HG03469 (cell line): ENCODE measurements around the gene CHST3.
"Not testable (repeated sequence)": the region's sequence is repeated elsewhere in the genome, so short reads cannot be mapped to it uniquely, and the experiment has no call there.

ENCODE experiments used
- ATAC-seq: cut with Tn5 transposase; IDR thresholded peaks from one replicate; pipeline ENCODE4 v1.9.1; 2021; ENCODE audit warnings: mild to moderate bottlenecking, moderate library complexity, moderate number of reproducible peaks; ENCODE audit not compliant: unreplicated experiment

CHST3 gene

DNA sequence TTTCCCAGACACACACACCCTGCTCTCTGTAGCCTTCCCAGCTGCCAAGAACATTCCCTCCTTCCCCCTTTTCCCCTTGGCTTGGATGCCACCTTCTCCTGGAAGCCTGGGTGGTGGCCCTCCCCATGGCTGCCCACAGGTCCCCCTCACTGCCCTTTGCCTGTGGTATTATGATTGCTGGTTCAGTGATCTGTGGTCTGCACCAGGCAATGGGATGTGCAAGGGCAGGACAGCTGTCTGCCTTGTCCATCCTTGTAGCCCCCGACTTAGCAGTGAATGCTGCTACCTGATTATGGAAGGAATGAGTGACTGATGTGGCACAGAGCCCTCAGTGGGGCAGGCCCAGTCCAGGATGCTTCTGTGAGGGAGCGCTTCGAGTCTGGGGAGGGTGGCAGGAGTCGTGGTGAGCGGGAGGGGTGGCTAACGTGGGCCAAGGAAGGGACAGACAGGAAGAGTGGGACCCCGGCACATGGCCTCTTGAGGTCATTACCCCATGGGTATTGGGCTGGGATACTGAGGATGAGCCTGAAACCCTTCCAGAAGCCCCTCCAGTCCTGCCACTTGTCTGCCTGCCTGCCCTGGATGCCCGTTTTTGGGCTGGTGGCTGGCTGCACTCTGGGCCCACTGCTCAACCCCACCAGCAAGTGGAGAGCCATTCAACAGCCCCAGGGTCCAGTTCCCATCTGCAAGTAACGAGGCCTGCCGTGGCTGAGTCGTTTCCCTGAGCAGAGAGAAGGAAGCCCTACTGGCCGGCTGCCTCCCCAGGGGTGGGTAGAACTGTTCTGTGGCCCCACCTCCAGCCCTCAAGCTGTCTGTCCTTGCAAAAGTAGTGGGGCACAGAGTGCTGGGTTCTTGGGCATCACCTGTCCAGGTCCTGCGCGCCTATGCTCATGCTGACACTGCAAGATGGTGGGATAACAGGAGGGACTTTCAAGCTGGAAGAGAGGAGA, 8.8 kb downstream of the CHST3 start:
- no peak for ATAC-seq

DNA sequence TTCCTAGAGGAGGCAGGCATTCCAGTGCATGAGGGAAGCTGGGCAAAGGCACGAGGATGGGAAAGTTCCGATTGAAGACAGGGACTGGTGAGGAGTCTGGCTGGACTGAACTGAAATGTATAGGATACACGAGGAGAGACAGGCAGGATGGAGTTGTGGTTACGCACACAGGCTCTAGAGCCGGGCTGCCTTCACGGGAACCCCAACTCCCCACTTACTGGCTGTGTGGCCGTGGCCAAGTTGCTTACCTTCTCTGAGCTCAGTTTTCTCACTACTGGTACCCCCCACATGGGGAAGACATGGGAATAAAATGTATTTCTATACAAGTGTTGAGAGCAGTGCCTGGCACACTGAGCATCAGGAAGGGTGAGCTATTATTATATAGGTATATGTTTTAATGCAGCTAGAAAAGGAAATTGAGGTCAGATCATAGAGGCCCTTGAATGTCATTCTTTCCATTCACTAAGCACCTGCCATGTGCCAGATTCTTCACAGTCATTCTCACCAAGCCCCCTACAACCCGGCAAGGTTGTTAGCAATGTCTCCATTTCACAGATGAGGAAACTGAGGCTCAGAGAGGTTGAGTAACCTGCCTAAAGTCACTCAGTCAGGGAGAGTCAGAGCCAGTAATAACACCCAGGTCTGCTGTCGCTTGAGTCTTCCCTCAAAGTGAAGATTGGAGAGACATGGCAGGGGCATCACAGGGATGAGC, 9.7 kb downstream of the CHST3 start:
- no peak for ATAC-seq

DNA sequence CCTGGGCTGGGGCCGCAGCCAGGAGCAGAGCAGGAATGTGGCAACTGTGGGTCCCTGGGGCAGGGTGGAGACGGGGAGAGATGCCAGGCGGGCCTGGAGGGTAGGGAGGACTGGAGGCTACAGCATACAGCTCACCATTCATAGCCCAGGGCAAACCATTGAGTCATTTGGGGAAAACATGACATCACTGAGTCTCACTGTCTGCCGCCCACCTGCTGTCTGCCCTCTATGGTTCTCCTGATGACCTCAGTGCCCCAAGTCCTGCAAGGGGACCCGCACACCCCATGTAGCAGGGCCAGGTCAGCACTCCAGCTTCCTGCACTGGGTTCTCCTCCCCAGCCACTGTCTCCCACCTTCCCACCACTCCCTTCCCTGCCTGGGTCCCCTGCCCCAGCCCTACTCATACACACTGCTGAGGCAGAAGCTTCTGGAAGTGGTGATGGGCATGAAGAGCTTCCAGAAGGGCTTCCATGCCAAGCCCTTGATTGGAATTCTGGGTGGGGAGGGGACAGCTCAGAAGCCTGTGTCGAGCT, 10.4 kb downstream of the CHST3 start:
- ATAC-seq, result no peak

DNA sequence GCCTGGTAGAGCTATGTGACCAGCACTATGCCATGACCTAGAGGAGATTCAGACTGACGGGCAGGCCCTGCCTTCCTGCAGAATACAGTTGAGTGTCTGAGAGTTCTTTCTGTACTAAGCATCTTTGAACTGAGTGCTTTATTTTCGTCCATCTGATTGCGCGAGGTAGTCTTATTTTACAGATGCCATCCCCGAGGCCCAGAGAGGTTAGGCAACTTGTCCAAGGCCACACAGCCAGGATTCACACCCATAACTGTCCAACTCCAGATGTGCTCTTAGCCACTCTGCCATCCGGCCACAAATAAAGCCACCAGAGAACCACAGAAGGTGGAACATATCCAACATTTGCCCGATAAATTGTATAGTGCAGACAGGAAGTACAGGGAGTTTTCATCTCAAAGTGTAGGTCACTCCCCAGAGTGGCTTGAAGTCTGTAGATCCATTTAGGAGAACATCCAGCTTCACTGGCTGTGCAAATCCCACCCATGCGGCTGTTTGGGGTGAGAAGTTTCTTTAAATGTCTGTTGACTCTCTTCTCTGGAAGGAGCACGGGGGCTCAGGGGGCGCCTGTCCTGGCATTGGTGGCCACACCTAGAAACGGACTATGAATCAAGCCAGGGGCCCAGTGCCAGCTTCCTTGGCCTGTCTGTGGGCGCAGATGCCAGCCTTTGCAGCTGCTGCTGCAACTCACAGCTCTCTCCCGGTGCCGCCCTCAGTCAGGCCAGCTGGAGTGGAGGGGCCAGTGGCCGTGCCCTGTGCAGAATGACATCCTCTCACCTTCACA, 11.1 kb downstream of the CHST3 start:
- no peak for ATAC-seq

DNA sequence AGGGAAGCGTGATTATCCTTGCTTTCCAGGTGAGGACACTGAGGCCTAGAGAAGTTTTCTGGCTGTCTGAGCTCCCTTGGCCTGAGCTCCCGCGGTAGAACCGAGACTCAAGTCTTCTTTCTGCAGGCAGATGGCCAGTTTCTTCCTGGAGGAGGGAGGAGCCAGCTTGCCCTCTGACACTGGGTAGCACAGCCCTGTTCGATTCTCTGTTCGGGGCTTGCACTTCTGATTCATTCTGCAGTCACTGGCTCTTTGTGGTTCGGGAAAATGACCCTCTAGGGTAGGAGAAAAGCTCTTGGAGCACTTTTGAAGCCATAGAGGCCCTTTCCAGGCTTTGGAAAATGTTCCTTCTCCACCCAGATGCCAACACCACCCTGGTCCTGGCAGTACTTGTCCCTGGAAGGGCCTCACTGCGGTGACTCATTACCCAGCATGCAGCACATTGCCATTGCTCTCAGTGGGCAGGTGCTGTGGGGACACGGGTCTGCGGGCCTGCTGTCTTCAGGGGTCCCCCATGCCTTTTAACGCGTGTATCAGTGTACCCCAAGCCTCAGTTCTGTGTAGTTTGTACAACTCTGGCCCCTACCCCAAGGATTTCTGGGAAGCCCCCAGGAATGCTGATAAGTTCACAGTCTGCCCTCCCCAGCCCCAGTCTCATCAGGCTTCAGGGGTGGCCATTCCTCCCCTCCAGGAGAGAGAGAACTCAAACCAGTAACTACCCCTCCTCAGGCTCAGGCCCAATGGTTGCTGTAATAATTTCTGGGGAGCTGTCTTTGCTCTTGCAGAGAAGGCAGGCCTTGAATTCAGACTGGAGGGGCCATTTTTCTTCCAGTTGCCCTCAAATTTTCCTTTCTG, 11.9 kb downstream of the CHST3 start:
- no peak for ATAC-seq

DNA sequence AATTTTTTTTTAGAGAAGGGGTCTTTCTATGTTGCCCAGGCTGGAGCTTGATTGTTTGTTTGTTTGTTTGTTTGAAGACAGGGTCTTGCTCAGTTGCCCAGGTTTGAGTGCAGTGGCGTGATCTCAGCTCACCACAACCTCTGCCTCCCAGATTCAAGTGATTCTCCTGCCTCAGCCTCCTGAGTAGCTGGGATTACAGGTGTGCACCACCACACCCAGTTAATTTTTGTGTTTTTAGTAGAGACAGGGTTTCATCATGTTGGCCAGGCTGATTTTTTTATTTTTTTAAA, 13.4 kb downstream of the CHST3 start:
- ATAC-seq, result not testable (repeated sequence)

DNA sequence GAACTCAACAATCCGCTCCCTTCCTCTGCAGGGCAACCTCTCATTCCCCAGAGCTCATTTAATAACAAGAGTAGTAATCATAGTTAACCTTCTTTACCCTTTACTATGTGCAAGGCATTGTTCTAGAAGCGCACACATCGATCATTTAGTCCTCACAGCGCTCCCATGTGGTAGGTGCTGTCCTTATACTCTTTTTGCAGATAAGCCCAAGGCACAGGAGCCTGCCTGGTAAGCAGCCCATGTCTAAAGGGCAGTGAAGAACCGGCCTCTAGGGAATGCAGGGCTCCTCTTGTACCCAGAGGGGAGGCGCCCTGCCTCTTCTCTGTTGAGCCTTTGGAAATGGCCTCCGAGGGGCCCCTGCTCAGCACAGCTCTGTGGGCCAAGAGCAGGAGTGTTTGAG, 14.3 kb downstream of the CHST3 start:
- no peak for ATAC-seq

DNA sequence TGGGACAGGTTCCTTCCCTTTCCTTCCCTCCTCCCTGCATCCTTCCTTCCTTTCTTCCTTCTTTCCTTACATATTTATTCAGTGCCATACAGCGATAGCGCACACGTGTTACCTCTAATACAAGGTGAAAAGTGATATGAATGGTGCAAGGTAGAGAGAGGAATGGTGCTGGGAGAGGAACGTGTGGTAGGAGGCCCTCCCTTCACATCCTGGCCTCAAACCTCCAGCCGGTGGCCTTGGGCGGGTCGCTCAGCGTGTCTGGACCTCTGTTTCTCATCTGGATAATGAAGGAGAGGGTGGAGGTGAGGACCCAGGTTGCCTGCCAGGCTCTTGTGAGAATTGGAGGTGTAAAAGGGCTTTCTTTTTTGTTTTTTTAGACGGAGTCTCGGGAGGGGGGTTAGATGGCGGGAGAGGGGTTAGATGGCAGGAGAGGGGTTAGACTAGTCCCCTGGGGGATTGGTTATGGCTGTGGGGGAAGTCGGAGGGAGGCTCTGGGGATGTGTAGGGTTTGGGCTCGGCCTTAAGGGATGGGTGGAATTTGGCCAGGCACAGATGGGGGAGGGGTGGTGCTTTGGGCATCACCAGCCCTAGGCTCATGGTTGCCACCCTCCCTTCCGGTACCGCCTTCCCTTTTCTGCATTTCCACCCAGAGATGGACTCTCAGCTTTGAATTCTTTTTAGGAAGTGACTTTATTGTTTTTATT, 14.9 kb downstream of the CHST3 start:
- no peak for ATAC-seq

DNA sequence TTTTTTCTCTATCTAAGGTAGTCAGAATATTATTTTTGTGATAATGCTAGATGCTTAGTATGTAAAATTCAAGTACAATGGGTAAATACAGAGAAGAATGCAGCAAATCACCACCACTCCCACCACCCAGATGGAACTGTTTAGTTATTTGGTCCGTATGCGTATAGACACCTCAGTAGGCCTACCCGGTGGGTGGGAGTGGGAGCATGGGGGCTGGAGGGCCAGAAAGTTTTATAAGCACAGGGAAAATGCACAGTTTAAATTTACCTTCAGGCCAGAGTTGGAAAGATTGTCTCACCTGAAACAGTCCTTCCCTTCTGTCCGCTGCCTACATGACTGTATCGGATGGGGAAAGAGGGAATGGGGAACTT, 15.5 kb downstream of the CHST3 start:
- ATAC-seq, result no peak

DNA sequence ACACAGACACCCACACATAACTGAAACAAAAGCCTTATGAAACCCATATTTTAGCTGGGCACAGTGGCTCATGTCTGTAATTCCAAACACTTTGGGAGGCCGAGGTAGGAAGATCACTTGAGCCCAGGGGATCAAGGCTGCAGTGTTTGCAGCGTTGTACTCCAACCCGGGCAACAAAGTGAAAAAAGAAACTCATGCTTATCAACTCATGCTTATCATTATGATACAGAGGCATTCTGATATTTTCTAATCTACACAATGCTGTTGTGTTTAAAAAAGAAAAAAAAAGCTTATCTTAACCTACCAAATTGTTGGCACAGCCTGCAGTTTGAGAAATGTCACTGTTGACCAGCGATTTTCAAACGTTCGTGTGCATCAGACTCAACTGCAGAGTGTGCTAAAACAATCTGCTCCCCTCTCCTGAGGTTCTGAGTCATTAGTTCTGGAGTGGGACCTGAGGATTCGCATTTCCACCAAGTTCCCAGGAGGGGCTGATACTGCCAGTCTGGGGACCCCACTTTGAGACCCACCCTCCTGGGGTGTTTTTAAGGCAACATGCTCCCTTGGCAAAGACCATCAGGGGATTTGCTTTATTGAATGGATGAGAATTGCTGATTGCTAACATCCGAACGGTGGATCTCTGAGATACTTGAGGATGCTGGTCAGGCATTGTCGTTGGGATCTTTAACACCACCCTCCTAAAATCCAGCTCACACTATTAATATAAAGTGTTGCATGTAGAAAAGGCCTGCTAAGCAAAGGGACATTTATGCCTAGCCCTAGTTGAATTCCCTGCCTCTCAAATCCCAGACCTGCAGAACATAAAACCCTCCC, 16.2 kb downstream of the CHST3 start:
- ATAC-seq, result no peak

DNA sequence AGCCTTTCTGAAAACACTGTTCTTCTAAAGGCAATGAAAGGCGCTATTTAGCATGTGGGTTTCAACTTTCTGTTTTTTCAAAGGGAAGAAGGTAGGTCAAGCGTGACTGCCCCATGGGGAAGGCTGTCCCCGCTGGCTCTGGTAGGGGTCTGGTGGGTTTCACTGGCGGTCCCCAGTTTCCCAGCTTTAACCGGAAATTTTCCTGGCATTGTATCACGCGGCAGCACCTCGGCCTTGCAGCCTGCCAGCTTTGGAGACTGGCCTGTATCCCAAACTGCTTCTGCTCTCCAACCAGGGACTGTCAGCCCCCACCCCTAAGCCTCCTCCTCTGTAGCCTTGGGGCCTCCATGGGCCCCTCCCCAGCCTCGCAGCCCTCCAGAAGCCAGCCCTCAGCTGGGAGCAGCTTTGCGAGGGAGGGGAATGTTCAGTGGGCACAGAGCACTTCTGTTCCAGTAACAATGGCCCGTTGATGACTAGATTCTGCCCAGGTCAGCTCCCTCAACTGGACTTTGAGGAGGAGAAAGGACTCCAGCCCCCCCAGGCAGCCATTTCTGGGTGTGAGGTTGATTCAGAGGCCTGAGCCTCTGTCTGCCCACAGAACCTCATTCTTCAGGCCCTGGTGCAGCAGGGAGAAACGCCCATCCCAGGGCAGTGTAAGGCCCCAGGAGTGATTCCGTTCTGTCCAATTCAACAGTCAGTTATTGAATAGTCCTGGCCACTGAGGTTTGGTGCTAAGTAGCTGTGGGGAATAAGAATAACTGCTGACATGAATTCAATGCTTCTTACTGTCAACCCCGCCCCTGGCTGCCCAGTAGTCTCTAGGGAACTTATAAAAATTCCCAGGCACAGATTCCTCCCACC, 17.1 kb downstream of the CHST3 start:
- no peak for ATAC-seq

DNA sequence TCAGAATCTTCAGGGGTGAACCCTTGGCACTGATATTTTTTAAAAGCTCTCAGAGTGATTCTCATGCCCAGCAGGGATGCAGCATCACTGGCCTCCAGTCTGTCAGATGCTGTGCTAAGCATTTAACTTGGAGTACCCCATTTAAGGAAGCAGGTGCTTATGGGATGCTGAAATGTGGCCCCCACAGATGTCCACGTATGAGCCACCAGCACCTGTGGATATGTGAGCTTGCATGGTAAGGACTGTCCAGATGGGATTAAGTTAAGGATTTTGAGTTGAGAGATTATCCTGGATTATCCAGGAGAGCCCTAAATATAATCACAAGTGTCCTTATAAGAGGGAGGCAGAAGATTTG, 17.7 kb downstream of the CHST3 start:
- no peak for ATAC-seq

DNA sequence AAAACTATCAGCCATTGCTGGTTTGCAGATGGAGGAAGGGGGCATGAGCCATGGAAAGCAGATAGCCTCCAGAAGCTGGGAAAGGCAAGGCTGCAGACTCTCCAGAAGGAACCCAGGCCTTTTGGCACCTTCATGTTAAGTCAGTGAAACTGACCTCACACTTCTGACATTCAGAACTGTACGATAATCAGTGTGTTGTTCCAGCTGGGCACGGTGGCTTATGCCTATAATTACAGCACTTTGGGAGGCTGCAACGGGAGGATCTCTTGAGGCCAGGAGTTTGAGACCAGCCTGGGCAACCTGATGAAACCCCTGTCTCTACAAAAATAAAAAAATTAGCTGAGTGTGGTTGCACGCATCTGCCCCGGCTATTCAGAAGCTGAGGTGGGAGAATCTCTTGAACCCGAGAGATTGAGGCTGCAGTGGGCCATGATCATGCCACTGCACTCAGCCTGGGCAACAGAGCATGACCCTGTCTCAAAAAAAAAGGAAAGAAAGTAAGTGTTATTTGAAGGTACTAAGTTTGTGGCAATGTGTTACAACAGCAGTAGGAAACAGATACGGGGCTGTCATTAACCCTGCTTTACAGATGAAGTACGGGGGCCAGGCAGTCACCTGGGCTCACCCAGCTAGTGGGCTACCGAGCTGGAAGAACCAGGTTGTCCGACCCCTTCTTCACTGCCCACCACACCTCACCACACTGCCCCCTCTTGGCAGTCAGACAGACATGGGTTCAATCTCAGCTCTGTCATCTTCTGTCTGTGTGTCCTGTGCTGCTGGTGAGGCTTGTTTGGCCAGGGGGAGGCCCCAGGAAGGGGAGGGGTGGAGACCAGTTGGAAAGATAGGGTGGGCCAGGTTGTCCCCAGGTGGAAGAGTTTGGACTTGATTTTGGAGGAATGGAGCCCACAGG, 18.3 kb downstream of the CHST3 start:
- ATAC-seq, result no peak

DNA sequence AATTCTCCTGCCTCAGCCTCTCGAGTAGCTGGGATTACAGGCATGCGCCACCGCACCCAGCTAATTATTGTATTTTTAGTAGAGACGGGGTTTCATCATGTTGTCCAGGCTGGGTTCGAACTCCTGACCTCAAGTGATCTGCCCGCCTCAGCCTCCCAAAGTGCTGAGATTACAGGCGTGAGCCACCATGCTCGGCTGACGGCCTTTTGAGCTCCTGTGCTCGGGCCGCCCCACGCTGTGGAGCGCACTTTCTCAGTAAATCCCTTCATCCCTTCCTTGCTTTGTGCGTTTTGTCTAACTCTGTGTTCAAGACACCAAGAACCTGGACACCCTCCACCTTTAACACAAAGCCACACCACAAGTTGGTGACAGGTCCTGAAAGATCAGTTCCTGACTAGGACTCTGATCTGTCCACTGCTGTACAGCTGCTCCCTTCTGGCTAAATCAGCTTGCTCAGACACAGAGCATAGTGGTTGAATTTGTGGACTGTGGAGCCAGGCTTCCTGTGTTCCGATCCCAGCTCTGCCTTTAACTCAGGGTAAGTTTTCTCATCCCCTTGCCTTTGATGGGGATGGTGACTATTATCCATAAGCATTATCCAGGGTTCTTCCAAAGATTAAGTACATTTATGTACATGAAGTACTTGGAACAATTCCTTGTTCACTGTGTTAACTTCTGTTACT, 20.1 kb downstream of the CHST3 start:
- ATAC-seq, result no peak

DNA sequence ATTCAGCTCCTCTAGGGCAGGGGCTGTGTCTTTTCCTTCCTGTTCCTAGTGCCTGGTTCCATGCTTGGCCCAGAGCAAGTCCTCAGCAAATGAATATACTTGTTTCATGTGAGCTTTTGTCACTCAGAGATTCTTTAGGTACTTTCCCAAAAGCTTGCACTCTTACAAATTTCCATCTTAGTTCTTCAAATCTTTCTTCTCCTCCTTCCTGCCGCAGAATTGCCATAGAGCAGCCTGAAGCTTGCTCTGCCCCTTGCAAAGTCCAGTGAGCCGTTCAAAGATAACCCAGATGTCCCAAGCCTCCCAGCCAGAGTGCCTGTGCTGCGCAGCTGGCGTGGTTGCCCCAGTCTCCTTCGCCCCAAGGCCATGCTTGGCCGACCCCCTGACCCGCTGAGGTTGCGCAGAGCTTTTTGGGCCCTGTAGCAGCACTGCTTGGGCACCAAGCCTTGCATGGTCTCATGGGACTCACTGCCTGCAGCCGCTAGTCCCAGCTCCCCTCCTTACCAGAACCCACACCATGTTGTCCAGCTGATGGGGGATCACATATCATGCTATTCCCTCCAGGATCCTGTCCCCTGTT, 20.7 kb downstream of the CHST3 start:
- ATAC-seq, result no peak

DNA sequence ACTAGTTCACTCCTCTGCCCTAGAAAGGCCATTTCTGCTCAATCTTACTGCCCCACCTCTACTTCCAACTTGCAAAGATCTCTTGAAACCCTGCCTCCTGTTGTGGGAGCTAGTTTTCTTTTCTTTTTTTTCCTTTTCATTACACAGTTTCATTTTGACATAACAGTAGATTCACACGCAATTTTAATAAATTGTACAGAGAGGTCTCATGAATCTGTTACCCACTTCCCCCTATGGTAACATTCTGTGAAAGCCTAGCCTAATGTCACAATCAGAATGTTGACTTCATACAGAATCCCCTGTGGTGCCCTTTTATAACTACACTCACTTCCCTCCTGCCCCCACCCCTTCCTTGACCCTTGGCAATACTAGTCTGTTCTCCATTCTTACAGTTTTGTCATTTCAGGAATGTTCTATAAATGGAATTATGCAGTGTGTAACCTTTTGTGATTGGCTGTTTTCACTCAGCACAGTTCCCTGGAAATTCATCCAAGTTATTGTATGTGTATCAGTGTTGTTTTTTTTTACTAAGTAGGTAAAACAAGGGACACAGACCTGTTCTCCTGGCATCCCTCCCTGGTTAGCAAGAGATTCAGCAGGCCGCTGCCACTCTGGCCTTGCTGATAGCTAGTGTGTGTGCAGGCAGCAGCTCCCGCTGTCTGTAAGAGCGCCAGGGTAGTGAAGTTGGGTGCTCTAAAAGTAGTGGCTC, 21.5 kb downstream of the CHST3 start:
- no peak for ATAC-seq
